HepG2 (cell line): ENCODE measurements around the gene JMJD6. TPM values are rescaled to one million over a fixed set of nuclear protein-coding genes. Genes with fewer than 3 reads are reported as not detected.
A peak's percentile ranks its signal among the peaks of the same experiment; 100 is the strongest.

Experiments used
- BRCA1 ChIP-seq: sonication (generic); formaldehyde crosslinking; IDR thresholded peaks from 2 replicates; pipeline ENCODE4 v1.4.0; 2020; ENCODE audit warnings: missing genetic modification reagents
- DPF2 ChIP-seq: sonication (generic); formaldehyde crosslinking; IDR thresholded peaks from 2 replicates; pipeline ENCODE4 v1.4.0; 2020; ENCODE audit warnings: mild to moderate bottlenecking, low read depth, missing genetic modification reagents, borderline replicate concordance
- HMGA1 ChIP-seq: sonication (generic); formaldehyde crosslinking; conservative IDR thresholded peaks from 2 replicates; pipeline ENCODE4 v1.4.0; 2020; ENCODE audit warnings: missing genetic modification reagents
- KAT7 ChIP-seq: IDR thresholded peaks from 2 replicates; pipeline ENCODE4 v1.6.1; 2018; ENCODE audit warnings: borderline replicate concordance, missing compliant biosample characterization
- KDM2A ChIP-seq: sonication (generic); formaldehyde crosslinking; IDR thresholded peaks from 2 replicates; pipeline ENCODE4 v1.4.0; 2020; ENCODE audit warnings: low read depth, missing genetic modification reagents, borderline replicate concordance
- MNT ChIP-seq: fragments of 450-650 bp; IDR thresholded peaks from 2 replicates; pipeline ENCODE4 v1.6.1; 2016
- MXD3 ChIP-seq: IDR thresholded peaks from 2 replicates; pipeline ENCODE4 v1.6.1; 2016; ENCODE audit warnings: mild to moderate bottlenecking, missing biosample characterization, missing genetic modification reagents
- RBM22 ChIP-seq: fragments of 200-400 bp; formaldehyde crosslinking; optimal IDR thresholded peaks from 2 replicates; pipeline ENCODE3; 2017; ENCODE audit warnings: mild to moderate bottlenecking, low read length, moderate library complexity
- SALL1 ChIP-seq: sonication (generic); formaldehyde crosslinking; IDR thresholded peaks from 2 replicates; pipeline ENCODE4 v1.8.0; 2022; ENCODE audit warnings: mild to moderate bottlenecking, missing genetic modification reagents
- SETDB1 ChIP-seq: sonication (generic); formaldehyde crosslinking; IDR thresholded peaks from 2 replicates; pipeline ENCODE4 v1.5.1; 2020; ENCODE audit warnings: missing genetic modification reagents, mild to moderate bottlenecking, borderline replicate concordance
- ZFP37 ChIP-seq: sonication (generic); formaldehyde crosslinking; IDR thresholded peaks from 2 replicates; pipeline ENCODE4 v1.4.0; 2020; ENCODE audit warnings: missing genetic modification reagents, borderline replicate concordance
- ZNF160 ChIP-seq: sonication (generic); formaldehyde crosslinking; IDR thresholded peaks from 2 replicates; pipeline ENCODE4 v1.8.0; 2022; ENCODE audit warnings: mild to moderate bottlenecking, inconsistent platforms, missing genetic modification reagents
- ZNF709 ChIP-seq: sonication (generic); formaldehyde crosslinking; IDR thresholded peaks from 2 replicates; pipeline ENCODE4 v1.5.0; 2020; ENCODE audit warnings: mild to moderate bottlenecking, missing genetic modification reagents
- ZNF772 ChIP-seq: sonication (generic); formaldehyde crosslinking; IDR thresholded peaks from 2 replicates; pipeline ENCODE4 v1.5.0; 2020; ENCODE audit warnings: mild to moderate bottlenecking, missing genetic modification reagents
- polyA plus RNA-seq, 8 experiments: library from polyadenylated mRNA; depleted of rRNA in 3 of 8; stranded (reverse) in 7 of 8; unstranded in 1 of 8; fragments of >200 nt; fragmentation: Illumina TruSeq in 4 of 8; extraction: Trizol in 4 of 8; gene quantifications; 2 replicates each; pipeline versions ENCODE4 v1.2.1 to v1.2.3, GENCODE V29; 2011 to 2016; ENCODE audit warnings: low read depth in 4 of 8, missing spikeins in 1 of 8, mixed read lengths in 1 of 8; ENCODE audit not compliant: insufficient read depth in 1 of 8
- total RNA-seq, 5 experiments: library from RNA; depleted of rRNA; stranded (reverse); fragments of >200 nt; fragmentation: Illumina TruSeq; extraction: Trizol; gene quantifications; 2 replicates each; pipeline ENCODE4 v1.2.3, GENCODE V29; 2016; ENCODE audit warnings: low read depth in 1 of 5

JMJD6 gene
- total and polyA plus RNA-seq, 2 of the 13 experiments (the other 11 are each of a cell fraction or from before 2014, with no cell fraction given), result 33.6 to 41.0 TPM

- TF ChIP-seq ZNF160 (CRISPR knock-in tag) (no peak), KDM2A (CRISPR knock-in tag) (no peak), KAT7 (CRISPR knock-in tag) (0 out of 2 replicates have a peak, but pooled peaks have one; percentile 32), MNT (no peak), HMGA1 (no peak), ZFP37 (CRISPR knock-in tag) (no peak), MXD3 (CRISPR knock-in tag) (no peak), RBM22 (peak; percentile 94), SETDB1 (CRISPR knock-in tag) (no peak), ZNF709 (no peak), BRCA1 (CRISPR knock-in tag) (no peak), SALL1 (CRISPR knock-in tag) (no peak), ZNF772 (CRISPR knock-in tag) (no peak), DPF2 (CRISPR knock-in tag) (no peak)
These were observed 7.9 kb upstream of the JMJD6 start (continued) for GRCh38 chr17:76734080-76734840.
